CD4-positive, alpha-beta T cell treated with Interleukin-4 for 1 hour (primary cell): ENCODE data around the gene USP17L18.
"Not testable (repeated sequence)": the region's sequence is repeated elsewhere in the genome, so short reads cannot be mapped to it uniquely, and the experiment has no call there.

Experiments used
- DNase-seq, 2 donors: peaks; one replicate each; pipeline ENCODE4 v3.0.0-alpha.2; 2020 to 2022

The USP17L18 gene

DNA sequence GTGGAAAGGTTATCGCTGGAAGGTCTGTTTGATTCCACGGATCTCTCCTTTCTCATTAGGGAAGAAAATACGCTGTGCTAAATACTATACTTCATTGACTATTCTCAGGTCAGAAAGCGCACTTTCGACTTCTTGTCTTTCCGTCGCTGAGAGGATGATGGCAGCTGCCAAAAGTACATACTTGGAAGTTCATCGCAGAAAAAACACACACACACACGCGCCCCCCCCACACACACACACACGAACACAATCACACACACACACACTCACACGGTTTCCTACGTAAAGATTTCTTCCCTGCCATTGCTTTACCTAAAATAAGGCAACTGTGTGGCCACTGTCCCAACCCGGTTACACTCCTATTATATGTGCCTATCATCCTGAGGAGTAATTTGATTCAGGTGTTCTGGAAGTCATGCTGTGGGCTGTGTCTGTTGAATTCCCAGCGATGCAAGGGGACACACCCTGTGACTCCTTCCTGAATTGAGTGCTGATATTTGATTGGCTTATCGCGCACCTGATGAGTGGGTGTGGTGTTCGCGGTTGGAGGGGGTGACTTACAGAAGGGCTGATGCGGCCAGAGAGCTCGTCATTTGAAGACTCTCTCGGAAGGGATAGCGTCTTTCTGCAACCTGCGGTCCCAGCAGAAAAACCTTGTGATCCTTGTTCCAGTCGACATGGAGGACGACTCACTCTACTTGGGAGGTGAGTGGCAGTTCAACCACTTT is at the start of gene USP17L18:
Gene USP17L18, plus strand, starts transcription at position 678 of the 728 bp plus-strand sequence. Its CDS starts 0 bp downstream, at position 678.
- not testable (repeated sequence) for DNase-seq

DNA sequence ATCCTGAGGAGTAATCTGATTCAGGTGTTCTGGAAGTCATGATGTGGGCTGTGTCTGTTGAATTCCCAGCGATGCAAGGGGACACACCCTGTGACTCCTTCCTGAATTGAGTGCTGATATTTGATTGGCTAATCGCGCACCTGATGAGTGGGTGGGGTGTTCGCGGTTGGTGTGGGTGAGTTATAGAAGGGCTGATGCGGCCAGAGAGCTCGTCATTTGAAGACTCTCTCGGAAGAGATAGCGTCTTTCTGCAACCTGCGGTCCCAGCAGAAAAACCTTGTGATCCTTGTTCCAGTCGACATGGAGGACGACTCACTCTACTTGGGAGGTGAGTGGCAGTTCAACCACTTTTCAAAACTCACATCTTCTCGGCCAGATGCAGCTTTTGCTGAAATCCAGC is 38.1 kb upstream of the USP17L18 start, which contains the start of gene USP17L10:
Gene USP17L10, plus strand, starts transcription at position 301 of the 400 bp plus-strand sequence. Its CDS starts 0 bp downstream, at position 301.
- DNase-seq = not testable (repeated sequence)

DNA sequence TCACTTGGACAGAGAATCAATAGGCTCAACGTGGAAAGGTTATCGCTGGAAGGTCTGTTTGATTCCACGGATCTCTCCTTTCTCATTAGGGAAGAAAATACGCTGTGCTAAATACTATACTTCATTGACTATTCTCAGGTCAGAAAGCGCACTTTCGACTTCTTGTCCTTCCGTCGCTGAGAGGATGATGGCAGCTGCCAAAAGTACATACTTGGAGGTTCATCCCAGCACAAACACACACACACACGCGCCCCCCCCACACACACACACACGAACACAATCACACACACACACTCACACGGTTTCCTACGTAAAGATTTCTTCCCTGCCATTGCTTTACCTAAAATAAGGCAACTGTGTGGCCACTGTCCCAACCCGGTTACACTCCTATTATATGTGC is 33.7 kb upstream of the USP17L18 start:
- DNase-seq = not testable (repeated sequence)

GRCh38 chr4:9215105-9215504 is 33.3 kb upstream of the USP17L18 start, which contains the start of gene USP17L11:
Gene USP17L11, plus strand, starts transcription at chr4:9215405. Its CDS starts 0 bp downstream, at chr4:9215405.
- not testable (repeated sequence) for DNase-seq

DNA sequence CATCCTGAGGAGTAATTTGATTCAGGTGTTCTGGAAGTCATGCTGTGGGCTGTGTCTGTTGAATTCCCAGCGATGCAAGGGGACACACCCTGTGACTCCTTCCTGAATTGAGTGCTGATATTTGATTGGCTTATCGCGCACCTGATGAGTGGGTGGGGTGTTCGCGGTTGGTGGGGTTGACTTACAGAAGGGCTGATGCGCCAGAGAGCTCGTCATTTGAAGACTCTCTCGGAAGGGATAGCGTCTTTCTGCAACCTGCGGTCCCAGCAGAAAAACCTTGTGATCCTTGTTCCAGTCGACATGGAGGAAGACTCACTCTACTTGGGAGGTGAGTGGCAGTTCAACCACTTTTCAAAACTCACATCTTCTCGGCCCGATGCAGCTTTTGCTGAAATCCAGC is 28.6 kb upstream of the USP17L18 start, which contains the start of gene USP17L12:
Gene USP17L12, plus strand, starts transcription at position 301 of the 400 bp plus-strand sequence. Its CDS starts 0 bp downstream, at position 301.
- not testable (repeated sequence) for DNase-seq

GRCh38 chr4:9224596-9224995 is 23.8 kb upstream of the USP17L18 start, which contains the start of gene USP17L13:
Gene USP17L13, plus strand, starts transcription at chr4:9224896. Its CDS starts 0 bp downstream, at chr4:9224896.
- not testable (repeated sequence) for DNase-seq

- not testable (repeated sequence) for DNase-seq
Observed at GRCh38 chr4:9230249-9230648, 18.2 kb upstream of the USP17L18 start.

DNA sequence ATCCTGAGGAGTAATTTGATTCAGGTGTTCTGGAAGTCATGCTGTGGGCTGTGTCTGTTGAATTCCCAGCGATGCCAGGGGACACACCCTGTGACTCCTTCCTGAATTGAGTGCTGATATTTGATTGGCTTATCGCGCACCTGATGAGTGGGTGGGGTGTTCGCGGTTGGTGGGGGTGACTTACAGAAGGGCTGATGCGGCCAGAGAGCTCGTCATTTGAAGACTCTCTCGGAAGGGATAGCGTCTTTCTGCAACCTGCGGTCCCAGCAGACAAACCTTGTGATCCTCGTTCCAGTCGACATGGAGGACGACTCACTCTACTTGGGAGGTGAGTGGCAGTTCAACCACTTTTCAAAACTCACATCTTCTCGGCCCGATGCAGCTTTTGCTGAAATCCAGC is 14.3 kb upstream of the USP17L18 start, which contains the start of gene USP17L15:
Gene USP17L15, plus strand, starts transcription at position 301 of the 400 bp plus-strand sequence. Its CDS starts 0 bp downstream, at position 301.
- DNase-seq = not testable (repeated sequence)

- peak in 1 of 2 donors; percentile 17 for DNase-seq
Observed at GRCh38 chr4:9238461-9238860, 10.0 kb upstream of the USP17L18 start.

- DNase-seq = not testable (repeated sequence)
Observed at GRCh38 chr4:9243579-9243978, 4.9 kb upstream of the USP17L18 start, which contains the start of gene USP17L17. Gene USP17L17, plus strand, starts transcription at chr4:9243879. Its CDS starts 0 bp downstream, at chr4:9243879.

GRCh38 chr4:9253078-9253477 is 4.6 kb downstream of the USP17L18 start, which contains the start of gene USP17L19:
Gene USP17L19, plus strand, starts transcription at chr4:9253378. Its CDS starts 0 bp downstream, at chr4:9253378.
- not testable (repeated sequence) for DNase-seq

DNA sequence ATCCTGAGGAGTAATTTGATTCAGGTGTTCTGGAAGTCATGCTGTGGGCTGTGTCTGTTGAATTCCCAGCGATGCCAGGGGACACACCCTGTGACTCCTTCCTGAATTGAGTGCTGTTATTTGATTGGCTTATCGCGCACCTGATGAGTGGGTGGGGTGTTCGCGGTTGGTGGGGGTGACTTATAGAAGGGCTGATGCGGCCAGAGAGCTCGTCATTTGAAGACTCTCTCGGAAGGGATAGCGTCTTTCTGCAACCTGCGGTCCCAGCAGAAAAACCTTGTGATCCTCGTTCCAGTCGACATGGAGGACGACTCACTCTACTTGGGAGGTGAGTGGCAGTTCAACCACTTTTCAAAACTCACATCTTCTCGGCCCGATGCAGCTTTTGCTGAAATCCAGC is 9.4 kb downstream of the USP17L18 start, which contains the start of gene USP17L20:
Gene USP17L20, plus strand, starts transcription at position 301 of the 400 bp plus-strand sequence. Its CDS starts 0 bp downstream, at position 301.
- DNase-seq = not testable (repeated sequence)

DNA sequence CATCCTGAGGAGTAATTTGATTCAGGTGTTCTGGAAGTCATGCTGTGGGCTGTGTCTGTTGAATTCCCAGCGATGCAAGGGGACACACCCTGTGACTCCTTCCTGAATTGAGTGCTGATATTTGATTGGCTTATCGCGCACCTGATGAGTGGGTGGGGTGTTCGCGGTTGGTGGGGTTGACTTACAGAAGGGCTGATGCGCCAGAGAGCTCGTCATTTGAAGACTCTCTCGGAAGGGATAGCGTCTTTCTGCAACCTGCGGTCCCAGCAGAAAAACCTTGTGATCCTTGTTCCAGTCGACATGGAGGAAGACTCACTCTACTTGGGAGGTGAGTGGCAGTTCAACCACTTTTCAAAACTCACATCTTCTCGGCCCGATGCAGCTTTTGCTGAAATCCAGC is 14.1 kb downstream of the USP17L18 start, which contains the start of gene USP17L21:
Gene USP17L21, plus strand, starts transcription at position 301 of the 400 bp plus-strand sequence. Its CDS starts 0 bp downstream, at position 301.
- DNase-seq = not testable (repeated sequence)

- not testable (repeated sequence) for DNase-seq
Observed at GRCh38 chr4:9267319-9267718, 18.9 kb downstream of the USP17L18 start, which contains the start of gene USP17L22. Gene USP17L22, plus strand, starts transcription at chr4:9267619. Its CDS starts 0 bp downstream, at chr4:9267619.

DNA sequence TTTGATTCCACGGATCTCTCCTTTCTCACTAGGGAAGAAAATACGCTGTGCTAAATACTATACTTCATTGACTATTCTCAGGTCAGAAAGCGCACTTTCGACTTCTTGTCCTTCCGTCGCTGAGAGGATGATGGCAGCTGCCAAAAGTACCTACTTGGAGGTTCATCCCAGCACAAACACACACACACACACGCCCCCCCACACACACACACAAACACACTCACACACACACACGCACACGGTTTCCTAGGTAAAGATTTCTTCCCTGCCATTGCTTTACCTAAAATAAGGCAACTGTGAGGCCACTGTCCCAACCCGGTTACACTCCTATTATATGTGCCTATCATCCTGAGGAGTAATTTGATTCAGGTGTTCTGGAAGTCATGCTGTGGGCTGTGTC is 23.3 kb downstream of the USP17L18 start:
- DNase-seq = not testable (repeated sequence)
